A673 (cell line): Measurements from ENCODE around the gene KCNG2.

Experiments
- CTCF ChIP-seq: fragments of 300-800, 200-600 bp; sonication (generic); conservative IDR thresholded peaks from 2 replicates; pipeline ENCODE4 v1.5.1; 2017; ENCODE audit warnings: low read depth, mild to moderate bottlenecking, antibody characterized with exemption, low read length, moderate library complexity, mixed read lengths
- EZH2 ChIP-seq: fragments of 200-600 bp; sonication (generic); IDR thresholded peaks from 2 replicates; pipeline ENCODE4 v1.6.1; 2017; ENCODE audit warnings: borderline replicate concordance, low read depth, mild to moderate bottlenecking, mixed read lengths, antibody characterized with exemption, low read length; ENCODE audit not compliant: poor library complexity, severe bottlenecking

- no peak for TF ChIP-seq CTCF
- TF ChIP-seq EZH2 = no peak
These were observed 85.9 kb downstream of the KCNG2 start for GRCh38 chr18:79883461-79884293.
